Measurements from ENCODE around the gene NLRC4.

- TF ChIP-seq CTCF (IDR thresholded peaks at IDR 0.05; ENCODE audit: low read depth, low read length, poor library complexity, severe bottlenecking) (no peak), EZH2phosphoT487 (IDR thresholded peaks at IDR 0.05; ENCODE audit: borderline replicate concordance, low read length) (no peak)
These were observed 24.7 kb upstream of the NLRC4 start for GRCh38 chr2:32289165-32289999.

Data from DOHH2 (cell line).